ENCODE data around the gene SIRT2.
"Not testable (repeated sequence)": the region's sequence is repeated elsewhere in the genome, so short reads cannot be mapped to it uniquely, and the experiment has no call there.

Gene SIRT2

GRCh38 chr19:38888876-38889275 lies 10.5 kb downstream of the SIRT2 start:
- Histone ChIP-seq H3K4me3 (ENCODE audit: low read depth in 1 of 2, low read length in 1 of 2) (no peak overlapping the region), H3K36me3 (peaks cover 67% of the 10 kb centered on the region), H3K27ac (no peak overlapping the region), H3K4me1 (ENCODE audit: control insufficient read depth in 1 of 2, insufficient read depth in 1 of 2, low read depth in 1 of 2, low read length in 1 of 2) (no peaks in the 10 kb centered on the region), H3K9me3 (no peaks in the 10 kb centered on the region), H3K27me3 (no peaks in the 10 kb centered on the region)
- no peak for TF ChIP-seq CTCF (IDR thresholded peaks at IDR 0.05)

GRCh38 chr19:38884691-38885090 lies 14.7 kb downstream of the SIRT2 start:
- not testable (repeated sequence) for H3K27ac ChIP-seq; H3K27me3 ChIP-seq; H3K9me3 ChIP-seq; H3K4me1 ChIP-seq (ENCODE audit: control insufficient read depth in 1 of 2, insufficient read depth in 1 of 2, low read depth in 1 of 2, low read length in 1 of 2); H3K4me3 ChIP-seq (ENCODE audit: low read depth in 1 of 2, low read length in 1 of 2)
- peaks cover 62% of the 10 kb centered on the region for H3K36me3 ChIP-seq

GRCh38 chr19:38883286-38883685 lies 16.1 kb downstream of the SIRT2 start:
- Histone ChIP-seq H3K27me3 (no peaks in the 10 kb centered on the region), H3K9me3 (no peaks in the 10 kb centered on the region), H3K4me3 (ENCODE audit: low read depth in 1 of 2, low read length in 1 of 2) (no peak overlapping the region), H3K36me3 (peaks cover 48% of the 10 kb centered on the region), H3K27ac (no peak overlapping the region), H3K4me1 (ENCODE audit: control insufficient read depth in 1 of 2, insufficient read depth in 1 of 2, low read depth in 1 of 2, low read length in 1 of 2) (peaks cover 7 to 8% of the 10 kb centered on the region in 2 experiments)
- TF ChIP-seq CTCF (IDR thresholded peaks at IDR 0.05), result no peak

- no peak for TF ChIP-seq CTCF (IDR thresholded peaks at IDR 0.05)
- no peak overlapping the region for H3K27ac ChIP-seq
- H3K4me1 ChIP-seq (ENCODE audit: control insufficient read depth in 1 of 2, insufficient read depth in 1 of 2, low read depth in 1 of 2, low read length in 1 of 2), result peaks cover 22 to 25% of the 10 kb centered on the region in 2 experiments
- no peak overlapping the region for H3K4me3 ChIP-seq (ENCODE audit: low read depth in 1 of 2, low read length in 1 of 2)
- H3K27me3 ChIP-seq, result no peaks in the 10 kb centered on the region
- H3K36me3 ChIP-seq, result peaks cover 38% of the 10 kb centered on the region
- no peaks in the 10 kb centered on the region for H3K9me3 ChIP-seq
Observed at GRCh38 chr19:38880882-38881609, 18.4 kb downstream of the SIRT2 start.

- H3K4me1 ChIP-seq (ENCODE audit: control insufficient read depth in 1 of 2, insufficient read depth in 1 of 2, low read depth in 1 of 2, low read length in 1 of 2), result peaks cover 22 to 25% of the 10 kb centered on the region in 2 experiments
- peaks cover 35% of the 10 kb centered on the region for H3K36me3 ChIP-seq
- no peak overlapping the region for H3K4me3 ChIP-seq (ENCODE audit: low read depth in 1 of 2, low read length in 1 of 2)
- H3K27ac ChIP-seq, result no peak overlapping the region
- TF ChIP-seq CTCF (IDR thresholded peaks at IDR 0.05), result no peak
- no peaks in the 10 kb centered on the region for H3K9me3 ChIP-seq
- H3K27me3 ChIP-seq, result no peaks in the 10 kb centered on the region
Observed at GRCh38 chr19:38880076-38880881, 19.1 kb downstream of the SIRT2 start.

- Histone ChIP-seq H3K27ac (peak overlapping the region; percentile 94), H3K27me3 (no peaks in the 10 kb centered on the region), H3K4me3 (ENCODE audit: low read depth in 1 of 2, low read length in 1 of 2) (no peak overlapping the region), H3K36me3 (peaks cover 39% of the 10 kb centered on the region), H3K4me1 (ENCODE audit: control insufficient read depth in 1 of 2, insufficient read depth in 1 of 2, low read depth in 1 of 2, low read length in 1 of 2) (peaks cover 22 to 25% of the 10 kb centered on the region in 2 experiments), H3K9me3 (no peaks in the 10 kb centered on the region)
- no peak for TF ChIP-seq CTCF (IDR thresholded peaks at IDR 0.05)
Observed at GRCh38 chr19:38879400-38879751, 20.0 kb downstream of the SIRT2 start.

Measured in neutrophil (primary cell).